T-helper 2 cell treated with Interferon-gamma antibody and Interleukin-4, amounts not matched to agents 100 ng/mL and 5 ng/mL, for 36 hours (primary cell): Measurements from ENCODE around the gene MTNR1B. TPM values are rescaled to one million over a fixed set of nuclear protein-coding genes. Genes with fewer than 3 reads are reported as not detected.

Experiments
- intact Hi-C: fragments of 100-400 bp; cut with micrococcal nuclease; formaldehyde crosslinking; loops from one replicate; pipeline ENCODE4 v1.15.1; 2023
- total RNA-seq: library from RNA; stranded (reverse); gene quantifications from 2 replicates; pipeline ENCODE4 v1.2.3, GENCODE V29; 2022

MTNR1B gene
- total RNA-seq, 1 donor from 2014 or later, result not detected

DNA sequence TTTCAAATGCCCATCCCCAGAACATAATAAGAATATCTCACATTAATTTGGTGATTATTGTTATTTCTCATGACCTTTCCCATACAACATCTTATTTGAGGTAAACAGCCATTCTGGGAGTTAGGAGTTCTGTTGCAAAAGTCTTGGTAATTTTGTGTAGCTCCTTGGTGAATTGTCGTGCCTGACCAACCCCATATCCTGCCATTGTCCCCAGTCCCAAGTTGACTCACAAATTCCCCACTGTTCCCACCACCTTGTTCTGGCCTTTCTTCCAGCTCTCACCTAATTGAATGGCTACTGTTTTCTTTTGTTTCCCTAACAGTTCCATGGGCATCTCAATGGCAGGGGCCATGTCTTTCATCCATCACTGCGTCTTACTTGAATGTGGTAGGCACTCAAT, 8.0 kb downstream of the MTNR1B start:
- intact Hi-C loops, result no loop called here

DNA sequence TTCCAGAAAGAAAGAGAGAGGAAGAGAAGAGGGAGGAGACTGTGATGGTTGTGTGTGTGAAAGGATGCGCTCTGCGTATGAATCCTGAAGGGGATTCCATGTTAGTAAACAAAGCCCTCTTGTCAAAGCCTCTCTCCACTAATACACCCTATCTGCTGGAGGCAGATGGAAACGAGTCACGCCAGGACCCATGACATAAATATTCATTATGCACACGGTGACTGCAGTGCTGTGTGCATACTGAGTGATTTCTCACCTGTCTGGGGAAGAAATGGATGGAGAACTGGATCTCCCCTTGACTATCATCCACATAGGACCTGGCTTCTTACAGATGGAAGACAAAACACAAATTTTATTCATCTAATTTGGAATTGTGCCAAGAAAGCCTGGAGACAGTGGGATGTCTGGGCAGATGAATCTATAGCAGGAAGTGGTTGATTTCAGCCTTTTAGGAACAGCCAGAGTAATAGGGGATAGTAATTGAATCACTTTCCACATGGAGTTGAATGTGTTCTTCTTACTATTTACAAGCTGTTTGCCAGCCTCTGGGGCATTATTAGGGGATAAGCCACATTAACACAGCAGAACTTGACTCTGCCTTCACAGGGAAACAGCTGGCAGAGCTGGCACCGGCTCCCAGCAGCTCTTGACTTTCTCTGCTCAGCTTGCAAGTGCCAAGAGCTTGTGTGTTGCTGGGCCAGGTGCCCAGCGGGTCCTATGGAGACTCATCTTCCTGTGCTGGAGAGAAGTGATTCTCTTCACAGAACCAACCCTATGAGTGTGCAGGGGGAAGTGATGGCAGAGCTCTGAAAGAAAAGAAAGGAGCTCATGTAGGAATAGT, 9.0 kb downstream of the MTNR1B start:
- intact Hi-C loops, result no loop called here

- intact Hi-C loops, result no loop called here
Measured at GRCh38 chr11:92979176-92979575, 9.7 kb downstream of the MTNR1B start.

- intact Hi-C loops, result no loop called here
Measured at GRCh38 chr11:92980312-92980711, 10.9 kb downstream of the MTNR1B start.

DNA sequence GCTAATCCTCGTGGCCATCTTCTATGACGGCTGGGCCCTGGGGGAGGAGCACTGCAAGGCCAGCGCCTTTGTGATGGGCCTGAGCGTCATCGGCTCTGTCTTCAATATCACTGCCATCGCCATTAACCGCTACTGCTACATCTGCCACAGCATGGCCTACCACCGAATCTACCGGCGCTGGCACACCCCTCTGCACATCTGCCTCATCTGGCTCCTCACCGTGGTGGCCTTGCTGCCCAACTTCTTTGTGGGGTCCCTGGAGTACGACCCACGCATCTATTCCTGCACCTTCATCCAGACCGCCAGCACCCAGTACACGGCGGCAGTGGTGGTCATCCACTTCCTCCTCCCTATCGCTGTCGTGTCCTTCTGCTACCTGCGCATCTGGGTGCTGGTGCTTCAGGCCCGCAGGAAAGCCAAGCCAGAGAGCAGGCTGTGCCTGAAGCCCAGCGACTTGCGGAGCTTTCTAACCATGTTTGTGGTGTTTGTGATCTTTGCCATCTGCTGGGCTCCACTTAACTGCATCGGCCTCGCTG, 12.1 kb downstream of the MTNR1B start:
- intact Hi-C loops, result no loop called here

DNA sequence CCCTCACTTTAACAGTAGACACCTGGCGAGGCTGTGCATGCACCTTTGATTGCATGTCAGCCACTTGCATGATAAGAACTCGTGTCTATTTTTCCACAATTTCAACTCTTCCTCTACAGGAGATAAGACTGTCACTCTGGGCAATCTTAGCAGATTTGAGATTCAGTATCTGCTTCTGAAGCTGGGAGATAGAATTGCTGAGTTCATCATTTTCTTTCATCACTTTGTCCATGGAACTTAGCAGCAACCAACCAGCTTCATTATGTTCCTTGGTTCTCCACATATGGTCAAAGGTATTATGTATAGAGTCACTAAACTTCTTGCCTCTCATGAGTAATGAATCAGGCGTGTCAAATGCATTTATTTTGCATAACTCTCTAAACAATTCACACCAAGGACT, 17.1 kb downstream of the MTNR1B start:
- intact Hi-C loops, result no loop called here

- intact Hi-C loops, result no loop called here
Measured at GRCh38 chr11:92993004-92993403, 23.6 kb downstream of the MTNR1B start.

DNA sequence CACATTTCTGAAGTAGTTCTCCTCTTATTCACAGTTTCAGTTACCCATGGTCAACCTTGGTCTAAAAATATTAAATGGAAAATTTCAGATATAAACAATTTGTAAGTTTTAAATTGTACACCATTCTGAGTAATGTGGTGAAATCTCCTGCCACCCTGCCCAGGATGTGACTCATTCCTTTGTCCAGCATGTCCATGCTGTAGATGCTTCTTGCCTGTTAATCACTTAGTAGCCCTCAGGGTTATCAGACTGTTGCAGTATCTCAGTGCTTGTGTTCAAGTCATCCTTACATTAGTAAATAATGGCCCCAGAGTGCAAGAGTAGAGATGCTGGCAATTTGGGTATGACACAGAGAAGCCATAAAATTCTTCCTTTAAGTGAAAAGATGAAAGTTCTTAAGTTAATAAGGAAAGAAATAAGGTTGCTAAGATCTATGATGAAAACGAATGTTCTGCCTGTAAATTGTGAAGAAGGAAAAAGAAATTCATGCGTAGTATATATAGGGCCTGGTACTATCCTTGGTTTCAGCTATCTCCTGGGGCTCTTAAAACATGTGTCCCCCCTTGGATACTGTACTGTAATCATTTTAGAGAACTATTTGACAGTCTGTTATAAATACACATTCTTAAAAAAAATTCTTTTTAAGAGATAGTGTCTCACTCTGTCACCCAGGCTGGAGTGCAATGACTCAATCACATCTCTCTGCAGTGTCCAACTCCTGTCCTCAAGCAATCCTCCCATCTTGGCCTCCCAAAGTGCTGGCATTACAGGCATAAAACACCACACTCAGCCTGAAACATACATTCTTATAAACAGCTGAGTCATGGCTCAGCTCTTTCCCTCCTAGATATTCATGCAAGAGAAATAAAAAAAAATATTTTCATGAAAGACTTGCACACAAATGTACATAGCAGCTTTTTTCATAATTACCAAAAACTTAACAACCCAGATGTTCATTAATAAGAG, 31.3 kb downstream of the MTNR1B start:
- intact Hi-C loops, result no loop called here

DNA sequence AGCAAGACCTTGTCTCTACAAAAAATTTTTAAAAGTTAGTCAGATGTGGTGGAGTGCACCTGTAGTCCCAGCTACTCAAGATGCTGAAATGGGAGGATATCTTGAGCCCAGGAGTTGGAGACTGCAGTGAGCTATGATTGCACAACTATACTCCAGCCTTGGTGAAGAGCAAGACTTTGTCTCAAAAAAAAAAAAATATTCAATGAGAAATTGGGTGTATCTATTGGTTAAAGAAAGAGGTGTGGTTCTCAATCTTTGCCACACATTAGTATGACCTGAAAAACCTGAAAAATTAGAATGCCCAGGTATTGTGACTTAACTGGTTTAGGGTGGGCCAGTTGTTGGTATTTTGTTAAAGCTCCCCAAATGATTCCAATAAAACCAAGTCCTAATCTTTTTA, 32.4 kb downstream of the MTNR1B start:
- intact Hi-C loops, result no loop called here

DNA sequence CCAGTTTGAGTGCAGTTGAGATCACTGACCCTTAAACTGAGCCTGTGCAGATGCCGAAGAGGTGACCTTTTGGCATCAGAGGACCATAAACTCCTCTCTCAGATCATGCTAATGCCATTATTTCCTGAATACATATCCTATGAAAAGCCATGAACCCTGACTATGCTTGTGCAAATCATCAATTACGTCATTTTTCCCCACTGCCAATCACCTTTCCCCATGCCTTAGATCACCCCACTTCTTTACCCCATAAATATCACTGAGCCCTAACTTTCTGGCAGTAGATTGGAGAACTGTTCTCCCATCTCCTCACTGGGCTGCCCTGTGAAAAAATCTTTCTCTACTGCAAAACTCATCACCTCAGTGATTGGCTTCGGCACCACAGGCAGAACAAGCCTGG, 32.9 kb downstream of the MTNR1B start:
- intact Hi-C loops, result no loop called here

GRCh38 chr11:93005239-93005638, 35.8 kb downstream of the MTNR1B start:
- intact Hi-C loops, result no loop called here

DNA sequence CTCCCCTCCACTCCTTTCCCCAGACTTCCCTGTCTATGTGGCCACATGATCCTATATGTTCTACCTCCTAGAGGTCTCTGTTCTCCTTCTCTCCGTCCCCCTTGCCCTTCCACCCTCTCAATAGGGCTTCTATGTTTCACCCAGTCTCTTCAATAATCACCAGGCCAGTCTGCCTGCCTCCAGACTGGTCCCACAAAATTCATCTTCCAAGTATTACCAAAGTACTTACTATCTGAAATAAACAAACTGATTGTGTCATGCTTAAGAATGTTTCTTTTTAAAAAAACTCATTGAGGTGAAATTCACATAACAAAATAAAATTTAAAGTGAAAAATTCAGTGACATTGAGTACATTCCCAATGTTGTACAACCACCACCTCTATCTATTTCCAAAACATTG, 44.2 kb downstream of the MTNR1B start:
- intact Hi-C loops, result no loop called here

DNA sequence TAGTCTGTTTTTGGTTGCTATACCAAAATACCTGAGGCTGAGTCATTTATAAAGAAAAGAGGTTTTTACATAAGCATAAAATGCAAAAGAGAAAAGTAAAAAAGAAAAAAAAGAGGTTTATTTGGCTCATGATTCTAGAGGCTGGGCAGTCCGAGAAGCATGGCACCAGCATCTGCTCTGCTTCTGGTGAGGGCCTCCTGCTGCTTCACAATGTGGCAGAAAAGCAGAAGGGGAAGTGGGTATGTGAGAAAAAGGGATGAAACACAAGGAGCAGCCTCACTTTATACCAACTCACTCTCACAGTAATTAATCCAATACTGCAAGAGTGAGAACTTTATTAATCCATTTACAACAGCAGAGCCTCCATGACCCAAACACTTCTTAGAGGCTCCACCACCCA, 47.1 kb downstream of the MTNR1B start:
- intact Hi-C loops, result no loop called here

DNA sequence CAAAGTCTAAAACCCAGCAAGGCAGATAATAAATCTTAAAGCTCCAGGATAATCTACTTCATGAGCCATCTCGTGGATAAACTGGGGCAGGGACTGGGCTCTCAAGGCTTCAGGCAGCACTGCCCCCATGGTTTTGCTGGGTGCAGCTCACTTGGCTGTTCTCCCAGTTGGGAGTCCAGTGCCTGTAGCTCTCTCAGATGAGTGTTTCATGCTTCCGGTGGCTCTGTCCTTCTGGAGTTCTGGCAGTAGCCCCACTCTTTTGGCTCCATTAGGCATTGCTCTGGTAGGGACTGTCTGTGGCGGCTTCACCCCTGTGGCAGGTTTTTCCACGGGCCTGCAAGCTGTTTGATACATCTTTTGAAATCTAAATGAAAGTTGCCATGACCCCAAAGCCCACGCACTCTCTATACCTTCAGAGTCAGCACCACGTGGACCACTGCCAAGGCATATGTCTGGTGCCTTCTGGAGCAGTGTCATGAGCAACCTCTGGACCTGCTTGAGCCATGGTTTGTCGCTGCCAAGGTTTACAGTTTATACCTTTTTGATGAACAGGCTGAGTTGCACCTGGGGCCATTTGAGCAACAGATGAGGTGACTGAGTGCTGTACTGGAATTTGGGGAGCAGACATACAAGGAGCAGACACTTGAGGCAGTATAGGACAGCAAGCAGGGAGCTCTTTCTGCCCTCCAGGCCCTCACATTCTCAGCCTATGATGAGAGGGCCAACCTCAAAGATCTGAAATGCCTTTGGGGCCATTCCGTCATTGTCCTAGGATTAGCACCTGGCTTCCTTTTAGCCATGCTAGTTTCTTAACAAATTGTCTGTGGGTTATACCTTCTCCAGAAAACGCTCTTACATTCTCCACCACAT, 48.6 kb downstream of the MTNR1B start:
- intact Hi-C loops, result no loop called here

DNA sequence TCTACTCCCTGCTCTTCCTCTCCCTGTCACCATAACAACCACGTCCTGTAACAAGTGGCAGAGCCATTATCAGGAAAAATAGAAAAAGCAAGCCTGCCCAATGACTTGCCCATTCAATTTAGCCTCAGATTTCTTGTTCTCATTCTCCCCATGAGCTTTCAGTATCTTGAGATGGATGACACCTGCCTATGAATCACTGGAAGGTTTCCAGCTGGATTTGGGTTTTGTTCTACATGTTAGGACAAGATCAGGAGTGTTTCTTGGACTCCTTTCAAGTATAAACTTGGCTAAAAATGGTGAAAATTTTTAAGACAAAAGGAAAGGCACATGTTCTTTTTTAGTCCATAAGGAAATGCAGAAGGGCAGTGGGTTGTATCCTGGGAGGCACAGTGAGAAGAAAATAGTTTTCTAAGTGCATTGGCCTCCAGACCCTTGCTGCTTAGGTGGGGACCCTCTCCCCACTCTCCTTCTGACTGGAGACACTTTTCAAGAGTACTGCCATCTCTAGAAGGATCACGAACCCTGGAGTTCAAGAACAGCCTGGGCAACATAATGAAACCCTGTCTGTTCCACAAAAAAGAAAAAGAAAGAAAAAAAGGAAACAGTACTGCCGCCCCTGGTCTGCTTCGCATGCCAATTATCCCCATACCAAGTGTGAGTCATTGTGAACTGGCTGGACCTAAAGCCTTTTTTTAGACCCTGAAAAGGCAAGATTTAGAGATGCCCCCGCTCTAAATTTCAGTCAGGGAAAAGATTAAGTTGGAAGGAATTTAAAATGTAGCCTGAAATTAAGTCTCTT, 51.0 kb downstream of the MTNR1B start:
- intact Hi-C loops, result no loop called here

DNA sequence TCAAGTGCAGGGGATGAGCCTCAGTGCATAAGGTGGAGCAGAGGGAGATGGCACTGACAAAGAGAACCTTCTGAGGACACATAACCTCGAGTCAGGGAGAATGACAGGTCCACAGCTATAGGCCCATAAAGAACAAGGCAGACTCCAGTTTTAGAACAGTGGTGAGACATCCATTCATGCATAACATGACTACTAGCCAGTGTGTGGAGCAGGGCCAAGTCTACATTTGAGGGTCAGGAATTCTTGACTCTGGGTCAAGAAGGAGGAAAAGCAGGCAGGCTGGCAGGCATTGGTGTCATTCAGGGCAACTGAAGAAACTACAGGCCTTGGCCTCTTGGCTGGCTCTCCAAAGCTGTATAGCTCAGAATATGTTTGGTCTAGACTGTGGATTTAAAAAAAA, 54.9 kb downstream of the MTNR1B start:
- intact Hi-C loops, result no loop called here

GRCh38 chr11:93025558-93026255, 56.3 kb downstream of the MTNR1B start:
- intact Hi-C loops, result no loop called here

GRCh38 chr11:93028960-93029522, 59.6 kb downstream of the MTNR1B start:
- intact Hi-C loops, result no loop called here

GRCh38 chr11:93031386-93031785, 61.9 kb downstream of the MTNR1B start:
- intact Hi-C loops, result no loop called here
